Peyer's patch (tissue), 4 donors: ENCODE data around the gene ANOS1. TPM values are rescaled to one million over a fixed set of nuclear protein-coding genes. Genes with fewer than 3 reads are reported as not detected.

ENCODE experiments used
- DNase-seq, 3 donors: peaks; one replicate each; pipeline ENCODE4 v3.0.0-alpha.2; 2017 to 2019
- H3K27ac ChIP-seq, 4 donors: fragments of 200-600 bp; sonication (generic); one replicate each; pipeline ENCODE4 v1.5.1; 2016 to 2019
- H3K27me3 ChIP-seq, 2 donors: fragments of 200-600 bp; sonication (generic); one replicate each; pipeline ENCODE4 v1.5.1; 2019
- H3K36me3 ChIP-seq, 3 donors: fragments of 200-600 bp; sonication (generic); one replicate each; pipeline ENCODE4 v1.5.1; 2016 to 2019
- H3K4me1 ChIP-seq, 4 donors: fragments of 200-600 bp; sonication (generic); one replicate each; pipeline ENCODE4 v1.5.1; 2016 to 2019
- H3K4me3 ChIP-seq, 4 donors: fragments of 200-600 bp; sonication (generic); 1 replicate in 3 of 4; 2 replicates in 1 of 4; pipeline ENCODE4 v1.5.1; 2016 to 2019; ENCODE audit warnings: mild to moderate bottlenecking in 1 of 4
- H3K9me3 ChIP-seq, 4 donors: fragments of 200-600 bp; sonication (generic); one replicate each; pipeline ENCODE4 v1.5.1; 2016 to 2019; ENCODE audit warnings: mild to moderate bottlenecking in 1 of 4
- CTCF ChIP-seq, 6 experiments: fragments of 450-650 bp in 4 of 6; fragments of 200-600 bp in 2 of 6; sonication (generic) in 1 of 6; IDR thresholded peaks; one replicate each; pipeline ENCODE4 v1.5.1; 2017 to 2019; ENCODE audit warnings: antibody characterized with exemption in 6 of 6, mild to moderate bottlenecking in 3 of 6, moderate library complexity in 1 of 6
- POLR2A ChIP-seq, 2 donors: fragments of 450-650 bp; IDR thresholded peaks; one replicate each; pipeline ENCODE4 v1.5.1; 2017; ENCODE audit warnings: antibody characterized with exemption in 2 of 2, mild to moderate bottlenecking in 2 of 2, moderate library complexity in 2 of 2
- total RNA-seq, 4 donors: library from RNA; depleted of rRNA; stranded (reverse); fragments of >200 nt; gene quantifications; one replicate each; pipeline ENCODE4 v1.1.0, GENCODE V29; 2016

Gene ANOS1
- total RNA-seq, 4 donors from 2014 or later = 0.19 to 2.5 TPM; not detected in 2

- no peaks in the 10 kb centered on the region for H3K36me3 ChIP-seq
These were observed 74.1 kb downstream of the ANOS1 start for GRCh38 chrX:8657883-8658282.

DNA sequence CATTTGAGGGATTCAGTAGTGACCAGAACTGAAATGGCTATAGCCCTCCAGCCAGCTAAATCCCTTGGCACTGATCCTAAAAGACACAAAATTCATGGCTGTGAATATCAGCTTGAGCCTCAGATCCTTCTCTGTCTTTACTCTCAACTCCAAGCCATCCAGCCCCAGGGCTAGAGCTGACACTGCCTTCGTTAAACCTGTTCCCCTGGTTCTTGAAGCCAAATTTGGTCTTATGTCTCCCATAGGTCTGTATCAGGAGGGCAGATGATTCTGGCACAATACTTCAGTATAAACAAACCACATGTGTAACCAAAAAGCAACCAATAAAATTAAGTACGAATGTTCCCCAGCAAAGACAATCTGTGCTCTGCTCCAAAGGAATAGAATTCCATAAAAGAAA is 78.0 kb downstream of the ANOS1 start:
- Histone ChIP-seq H3K27me3 (no peaks in the 10 kb centered on the region), H3K4me1 (no peaks in the 10 kb centered on the region), H3K9me3 (no peaks in the 10 kb centered on the region), H3K4me3 (no peak overlapping the region), H3K36me3 (no peaks in the 10 kb centered on the region), H3K27ac (no peak overlapping the region)
- TF ChIP-seq CTCF (IDR thresholded peaks at IDR 0.05) (no peak), POLR2A (IDR thresholded peaks at IDR 0.05) (no peak)
- DNase-seq = no peak

More at GRCh38 chrX:8657883-8658282, 74.1 kb downstream of the ANOS1 start:
- TF ChIP-seq CTCF (IDR thresholded peaks at IDR 0.05) (no peak), POLR2A (IDR thresholded peaks at IDR 0.05) (no peak)
- H3K27ac ChIP-seq = no peak overlapping the region
- H3K4me1 ChIP-seq = no peaks in the 10 kb centered on the region
- no peaks in the 10 kb centered on the region for H3K9me3 ChIP-seq
- no peak for DNase-seq
- no peak overlapping the region for H3K4me3 ChIP-seq
- no peaks in the 10 kb centered on the region for H3K27me3 ChIP-seq

DNA sequence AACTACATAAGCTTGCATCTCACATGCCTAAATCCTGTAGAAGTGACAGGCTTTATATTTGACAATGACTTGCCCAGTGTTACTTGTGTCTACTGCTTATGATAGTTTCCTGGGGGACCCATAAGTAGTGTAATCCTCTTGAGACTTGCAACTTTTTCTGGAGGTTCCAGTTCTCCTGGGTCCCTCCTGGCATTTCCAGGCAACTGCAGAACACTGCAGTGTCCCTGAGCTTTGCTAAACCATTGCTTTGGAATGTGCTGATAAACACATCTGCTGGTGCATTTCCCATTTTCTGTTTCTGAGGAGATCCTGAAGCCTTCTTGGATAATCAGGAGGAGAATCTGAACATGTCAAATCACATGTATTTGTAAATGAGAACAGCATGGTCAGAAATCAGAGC is 82.0 kb downstream of the ANOS1 start:
- Histone ChIP-seq H3K36me3 (no peaks in the 10 kb centered on the region), H3K4me1 (no peaks in the 10 kb centered on the region), H3K27me3 (no peaks in the 10 kb centered on the region), H3K4me3 (no peak overlapping the region), H3K27ac (no peak overlapping the region), H3K9me3 (no peaks in the 10 kb centered on the region)
- no peak for DNase-seq
- TF ChIP-seq POLR2A (IDR thresholded peaks at IDR 0.05) (no peak), CTCF (IDR thresholded peaks at IDR 0.05) (no peak)

DNA sequence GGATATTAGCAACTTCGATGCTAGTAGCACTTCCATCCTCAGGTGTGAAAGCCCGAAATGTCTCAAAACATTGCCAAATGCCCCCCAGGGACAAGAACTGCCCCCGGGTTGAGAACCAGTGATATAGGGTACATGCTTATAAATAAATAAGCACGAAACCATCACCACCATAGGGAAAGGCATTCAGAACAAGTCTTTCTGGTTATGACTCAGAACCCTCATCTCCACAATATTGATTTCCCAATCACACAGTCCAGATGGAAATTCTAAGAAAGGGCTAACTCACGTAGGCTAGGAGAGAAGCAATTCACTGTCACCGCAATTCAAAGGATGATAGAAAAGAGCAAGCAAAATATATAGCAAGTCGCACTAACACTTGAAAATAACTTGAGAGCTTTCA is 84.8 kb downstream of the ANOS1 start:
- H3K4me3 ChIP-seq = no peak overlapping the region
- no peaks in the 10 kb centered on the region for H3K36me3 ChIP-seq
- no peaks in the 10 kb centered on the region for H3K4me1 ChIP-seq
- no peaks in the 10 kb centered on the region for H3K9me3 ChIP-seq
- H3K27me3 ChIP-seq = no peaks in the 10 kb centered on the region
- TF ChIP-seq POLR2A (IDR thresholded peaks at IDR 0.05) = no peak
- no peak for TF ChIP-seq CTCF (IDR thresholded peaks at IDR 0.05)
- DNase-seq = no peak
- H3K27ac ChIP-seq = no peak overlapping the region

- Histone ChIP-seq H3K27ac (no peak overlapping the region), H3K27me3 (no peaks in the 10 kb centered on the region), H3K36me3 (no peaks in the 10 kb centered on the region), H3K4me3 (no peak overlapping the region), H3K4me1 (no peaks in the 10 kb centered on the region), H3K9me3 (no peaks in the 10 kb centered on the region)
- no peak for TF ChIP-seq CTCF (IDR thresholded peaks at IDR 0.05)
- TF ChIP-seq POLR2A (IDR thresholded peaks at IDR 0.05) = no peak
- no peak for DNase-seq
These were observed 91.9 kb downstream of the ANOS1 start for GRCh38 chrX:8639949-8640475.

- Histone ChIP-seq H3K4me3 (no peak overlapping the region), H3K4me1 (no peaks in the 10 kb centered on the region), H3K27me3 (no peaks in the 10 kb centered on the region), H3K36me3 (no peaks in the 10 kb centered on the region), H3K9me3 (no peaks in the 10 kb centered on the region), H3K27ac (no peak overlapping the region)
- TF ChIP-seq POLR2A (IDR thresholded peaks at IDR 0.05) (no peak), CTCF (IDR thresholded peaks at IDR 0.05) (no peak)
- no peak for DNase-seq
These were observed 95.4 kb downstream of the ANOS1 start for GRCh38 chrX:8636497-8636896.
